ENCODE measurements around the gene THRSP.

GRCh38 chr11:78081583-78081982, 17.9 kb downstream of the THRSP start:
- no peak for TF ChIP-seq FOXM1 (IDR thresholded peaks at IDR 0.05; ENCODE audit: borderline replicate concordance)
- TF ChIP-seq FOXK2 (IDR thresholded peaks at IDR 0.05): no peak
- no peak for TF ChIP-seq ZNF384 (IDR thresholded peaks at IDR 0.05)
- TF ChIP-seq ELF4 (IDR thresholded peaks at IDR 0.05): no peak
- TF ChIP-seq NFRKB (IDR thresholded peaks at IDR 0.05): no peak
- TF ChIP-seq SP1 (IDR thresholded peaks at IDR 0.05): no peak
- no peak for TF ChIP-seq BHLHE40 (IDR thresholded peaks at IDR 0.05; ENCODE audit: borderline replicate concordance)
- no peak for TF ChIP-seq TARDBP (IDR thresholded peaks at IDR 0.05)
- no peak for TF ChIP-seq LEF1 (IDR thresholded peaks at IDR 0.05; ENCODE audit: borderline replicate concordance)

Data from HEK293T (cell line).